ENCODE measurements around the gene KYAT1. TPM values are rescaled to one million over a fixed set of nuclear protein-coding genes. Genes with fewer than 3 reads are reported as not detected.
A peak's percentile ranks its signal among the peaks of the same experiment; 100 is the strongest.

KYAT1 gene
- 22.5 TPM for polyA plus RNA-seq (2013, experiment 1 of 2)
- polyA plus RNA-seq (2013, experiment 2 of 2), result 15.8 TPM

GRCh38 chr9:128881884-128882676 is at the start of gene KYAT1, which contains the start of gene LRRC8A:
Gene KYAT1, minus strand, starts transcription at chr9:128881950. Its CDS starts 36,545 bp downstream, at chr9:128845405.
Gene LRRC8A, plus strand, starts transcription at chr9:128882133. Its CDS starts 25,032 bp downstream, at chr9:128907165.
- Histone ChIP-seq H3K36me3 (ENCODE audit: control insufficient read depth, insufficient read depth, low read length) (peaks cover 32% of the 10 kb centered on the region), H3K4me3 (ENCODE audit: extremely low read depth, insufficient read depth, low read length, poor library complexity, severe bottlenecking) (peak within 1 kb of the TSS; percentile 96), H3K4me1 (ENCODE audit: control insufficient read depth, insufficient read depth, low read length, poor library complexity, severe bottlenecking) (peaks cover 32% of the 10 kb centered on the region), H3K27ac (ENCODE audit: low read depth, low read length, severe bottlenecking) (peak within 1 kb of the TSS; percentile 89), H3K9me3 (ENCODE audit: control insufficient read depth, low read length) (no peaks in the 10 kb centered on the region)
- WGBS, 2 experiments (ENCODE audit: insufficient coverage in 2 of 2), result 0 to 1% methylated on average over 52 to 59 of the region's 70 CpGs

- no peaks in the 10 kb centered on the region for H3K9me3 ChIP-seq (ENCODE audit: control insufficient read depth, low read length)
- H3K36me3 ChIP-seq (ENCODE audit: control insufficient read depth, insufficient read depth, low read length), result peaks cover 3% of the 10 kb centered on the region
- no peak overlapping the region for H3K27ac ChIP-seq (ENCODE audit: low read depth, low read length, severe bottlenecking)
- H3K4me1 ChIP-seq (ENCODE audit: control insufficient read depth, insufficient read depth, low read length, poor library complexity, severe bottlenecking), result peaks cover 4% of the 10 kb centered on the region
- H3K4me3 ChIP-seq (ENCODE audit: extremely low read depth, insufficient read depth, low read length, poor library complexity, severe bottlenecking), result no peak overlapping the region
- 90% methylated on average over 1 of the region's 4 CpGs for WGBS, 2 experiments (ENCODE audit: insufficient coverage in 2 of 2)
Observed at GRCh38 chr9:128929560-128929959, 47.8 kb upstream of the KYAT1 start.

GRCh38 chr9:128928624-128929023 is 46.9 kb upstream of the KYAT1 start:
- Histone ChIP-seq H3K4me3 (ENCODE audit: extremely low read depth, insufficient read depth, low read length, poor library complexity, severe bottlenecking) (no peak overlapping the region), H3K9me3 (ENCODE audit: control insufficient read depth, low read length) (no peaks in the 10 kb centered on the region), H3K36me3 (ENCODE audit: control insufficient read depth, insufficient read depth, low read length) (peaks cover 3% of the 10 kb centered on the region), H3K27ac (ENCODE audit: low read depth, low read length, severe bottlenecking) (no peak overlapping the region), H3K4me1 (ENCODE audit: control insufficient read depth, insufficient read depth, low read length, poor library complexity, severe bottlenecking) (peaks cover 4% of the 10 kb centered on the region)
- WGBS, 2 experiments (ENCODE audit: insufficient coverage in 2 of 2), result 80 to 100% methylated on average over 1 of the region's 2 CpGs

GRCh38 chr9:128927731-128928411 is 46.1 kb upstream of the KYAT1 start:
- peaks cover 4% of the 10 kb centered on the region for H3K4me1 ChIP-seq (ENCODE audit: control insufficient read depth, insufficient read depth, low read length, poor library complexity, severe bottlenecking)
- peak overlapping the region; percentile 41 for H3K27ac ChIP-seq (ENCODE audit: low read depth, low read length, severe bottlenecking)
- H3K4me3 ChIP-seq (ENCODE audit: extremely low read depth, insufficient read depth, low read length, poor library complexity, severe bottlenecking), result no peak overlapping the region
- no peaks in the 10 kb centered on the region for H3K9me3 ChIP-seq (ENCODE audit: control insufficient read depth, low read length)
- H3K36me3 ChIP-seq (ENCODE audit: control insufficient read depth, insufficient read depth, low read length), result peaks cover 3% of the 10 kb centered on the region
- WGBS, 2 experiments (ENCODE audit: insufficient coverage in 2 of 2), result 45 to 46% methylated on average over 10 of the region's 10 CpGs

GRCh38 chr9:128923493-128923883 is 41.7 kb upstream of the KYAT1 start:
- Histone ChIP-seq H3K4me3 (ENCODE audit: extremely low read depth, insufficient read depth, low read length, poor library complexity, severe bottlenecking) (no peak overlapping the region), H3K27ac (ENCODE audit: low read depth, low read length, severe bottlenecking) (no peak overlapping the region), H3K36me3 (ENCODE audit: control insufficient read depth, insufficient read depth, low read length) (peaks cover 11% of the 10 kb centered on the region), H3K4me1 (ENCODE audit: control insufficient read depth, insufficient read depth, low read length, poor library complexity, severe bottlenecking) (peaks cover 25% of the 10 kb centered on the region), H3K9me3 (ENCODE audit: control insufficient read depth, low read length) (no peaks in the 10 kb centered on the region)
- whole genome bisulfite sequencing, 2 experiments (ENCODE audit: insufficient coverage in 2 of 2), result 98 to 100% methylated on average over 4 of the region's 6 CpGs

- Histone ChIP-seq H3K36me3 (ENCODE audit: control insufficient read depth, insufficient read depth, low read length) (peaks cover 20% of the 10 kb centered on the region), H3K9me3 (ENCODE audit: control insufficient read depth, low read length) (no peaks in the 10 kb centered on the region), H3K27ac (ENCODE audit: low read depth, low read length, severe bottlenecking) (peak overlapping the region; percentile 78), H3K4me3 (ENCODE audit: extremely low read depth, insufficient read depth, low read length, poor library complexity, severe bottlenecking) (peak overlapping the region; percentile 54), H3K4me1 (ENCODE audit: control insufficient read depth, insufficient read depth, low read length, poor library complexity, severe bottlenecking) (peaks cover 21% of the 10 kb centered on the region)
- 6 to 7% methylated on average over 15 to 24 of the region's 32 CpGs for WGBS, 2 experiments (ENCODE audit: insufficient coverage in 2 of 2)
Observed at GRCh38 chr9:128921881-128922763, 40.4 kb upstream of the KYAT1 start.

GRCh38 chr9:128920381-128921058 is 38.8 kb upstream of the KYAT1 start, which contains the start of gene PHYHD1:
Gene PHYHD1, plus strand, starts transcription at chr9:128920982. Its CDS starts 1,342 bp downstream, at chr9:128922324.
- Histone ChIP-seq H3K9me3 (ENCODE audit: control insufficient read depth, low read length) (no peaks in the 10 kb centered on the region), H3K4me3 (ENCODE audit: extremely low read depth, insufficient read depth, low read length, poor library complexity, severe bottlenecking) (peak within 1 kb of the TSS; percentile 54)

GRCh38 chr9:128919402-128920089 is 37.8 kb upstream of the KYAT1 start:
- Histone ChIP-seq H3K9me3 (ENCODE audit: control insufficient read depth, low read length) (no peaks in the 10 kb centered on the region), H3K36me3 (ENCODE audit: control insufficient read depth, insufficient read depth, low read length) (peaks cover 46% of the 10 kb centered on the region), H3K27ac (ENCODE audit: low read depth, low read length, severe bottlenecking) (no peak overlapping the region), H3K4me3 (ENCODE audit: extremely low read depth, insufficient read depth, low read length, poor library complexity, severe bottlenecking) (no peak overlapping the region), H3K4me1 (ENCODE audit: control insufficient read depth, insufficient read depth, low read length, poor library complexity, severe bottlenecking) (peaks cover 35% of the 10 kb centered on the region)
- 80 to 95% methylated on average over 1 to 5 of the region's 14 CpGs for WGBS, 2 experiments (ENCODE audit: insufficient coverage in 2 of 2)

More at GRCh38 chr9:128920381-128921058, 38.8 kb upstream of the KYAT1 start, which contains the start of gene PHYHD1:
- Histone ChIP-seq H3K4me1 (ENCODE audit: control insufficient read depth, insufficient read depth, low read length, poor library complexity, severe bottlenecking) (peaks cover 32% of the 10 kb centered on the region), H3K27ac (ENCODE audit: low read depth, low read length, severe bottlenecking) (peak within 1 kb of the TSS; percentile 78), H3K36me3 (ENCODE audit: control insufficient read depth, insufficient read depth, low read length) (peaks cover 36% of the 10 kb centered on the region)
- WGBS, 2 experiments (ENCODE audit: insufficient coverage in 2 of 2), result 75 to 88% methylated on average over 12 to 13 of the region's 13 CpGs

- H3K4me1 ChIP-seq (ENCODE audit: control insufficient read depth, insufficient read depth, low read length, poor library complexity, severe bottlenecking), result peaks cover 36% of the 10 kb centered on the region
- H3K9me3 ChIP-seq (ENCODE audit: control insufficient read depth, low read length), result no peaks in the 10 kb centered on the region
- no peak overlapping the region for H3K27ac ChIP-seq (ENCODE audit: low read depth, low read length, severe bottlenecking)
- H3K36me3 ChIP-seq (ENCODE audit: control insufficient read depth, insufficient read depth, low read length), result peaks cover 52% of the 10 kb centered on the region
- H3K4me3 ChIP-seq (ENCODE audit: extremely low read depth, insufficient read depth, low read length, poor library complexity, severe bottlenecking), result no peak overlapping the region
- 89 to 90% methylated on average over 1 to 2 of the region's 2 CpGs for WGBS, 2 experiments (ENCODE audit: insufficient coverage in 2 of 2)
Observed at GRCh38 chr9:128918921-128919320, 37.2 kb upstream of the KYAT1 start.

All from mesodermal cell (in vitro differentiated cells).